Lower leg skin (tissue), 4 donors: ENCODE measurements around the gene LRP1B. TPM values are rescaled to one million over a fixed set of nuclear protein-coding genes. Genes with fewer than 3 reads are reported as not detected.

Experiments
- DNase-seq, 2 donors: peaks; one replicate each; pipeline ENCODE4 v3.0.0-alpha.2; 2019; ENCODE audit warnings: low spot score in 2 of 2
- H3K4me3 ChIP-seq: fragments of 200-600 bp; sonication (generic); 2 replicates; pipeline ENCODE4 v1.5.1; 2017; ENCODE audit warnings: mild to moderate bottlenecking, low read depth; ENCODE audit not compliant: poor library complexity, severe bottlenecking
- POLR2A ChIP-seq, 2 donors: fragments of 450-650 bp; IDR thresholded peaks; one replicate each; pipeline ENCODE4 v1.6.1; 2016 to 2017; ENCODE audit warnings: antibody characterized with exemption in 2 of 2, mild to moderate bottlenecking in 1 of 2, moderate library complexity in 1 of 2
- WGBS, 2 donors: methylation state at CpG; one replicate each; pipeline ENCODE4 v1.1.5; 2018; 5-methylcytosine and 5-hydroxymethylcytosine counted together
- intact Hi-C: fragments of 100-400 bp; cut with DNase I; formaldehyde crosslinking; loops from one replicate; pipeline ENCODE4 v1.15.0; 2023; ENCODE audit warnings: low total_unique reads
- total RNA-seq, 4 donors: library from RNA; depleted of rRNA; stranded (reverse); fragments of >200 nt; gene quantifications; one replicate each; pipeline ENCODE4 v1.1.0, GENCODE V29; 2016
- TF ChIP-seq, protein P1 (sequence below), 3 donors: fragments of 450-650 bp; IDR thresholded peaks; one replicate each; pipeline ENCODE4 v1.5.1; 2016; ENCODE audit warnings: antibody characterized with exemption in 3 of 3, mild to moderate bottlenecking in 3 of 3, moderate library complexity in 2 of 3

Gene LRP1B
- total RNA-seq, 4 donors from 2014 or later = 0.80 to 1.6 (median 1.0) TPM

DNA sequence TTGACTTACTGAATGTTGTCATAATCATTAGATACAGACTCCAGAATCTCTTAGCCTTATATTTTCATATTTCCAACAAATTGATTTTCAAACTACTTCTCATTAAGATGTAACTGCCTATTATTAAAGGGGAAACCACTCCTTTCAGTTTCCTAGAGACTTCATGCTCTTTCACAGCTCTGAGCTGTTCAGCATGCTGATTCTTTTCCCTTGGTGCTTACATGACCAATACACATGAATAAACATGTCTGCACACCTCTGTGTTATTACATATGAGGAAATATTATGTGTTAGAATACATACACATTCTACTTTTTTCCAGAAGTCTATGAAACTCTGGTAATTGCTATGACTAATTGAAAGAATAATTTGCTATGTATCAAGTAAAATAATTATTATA is 200.0 kb downstream of the LRP1B start:
- no peak for TF ChIP-seq POLR2A (IDR thresholded peaks at IDR 0.05)
- TF ChIP-seq, protein P1, sequence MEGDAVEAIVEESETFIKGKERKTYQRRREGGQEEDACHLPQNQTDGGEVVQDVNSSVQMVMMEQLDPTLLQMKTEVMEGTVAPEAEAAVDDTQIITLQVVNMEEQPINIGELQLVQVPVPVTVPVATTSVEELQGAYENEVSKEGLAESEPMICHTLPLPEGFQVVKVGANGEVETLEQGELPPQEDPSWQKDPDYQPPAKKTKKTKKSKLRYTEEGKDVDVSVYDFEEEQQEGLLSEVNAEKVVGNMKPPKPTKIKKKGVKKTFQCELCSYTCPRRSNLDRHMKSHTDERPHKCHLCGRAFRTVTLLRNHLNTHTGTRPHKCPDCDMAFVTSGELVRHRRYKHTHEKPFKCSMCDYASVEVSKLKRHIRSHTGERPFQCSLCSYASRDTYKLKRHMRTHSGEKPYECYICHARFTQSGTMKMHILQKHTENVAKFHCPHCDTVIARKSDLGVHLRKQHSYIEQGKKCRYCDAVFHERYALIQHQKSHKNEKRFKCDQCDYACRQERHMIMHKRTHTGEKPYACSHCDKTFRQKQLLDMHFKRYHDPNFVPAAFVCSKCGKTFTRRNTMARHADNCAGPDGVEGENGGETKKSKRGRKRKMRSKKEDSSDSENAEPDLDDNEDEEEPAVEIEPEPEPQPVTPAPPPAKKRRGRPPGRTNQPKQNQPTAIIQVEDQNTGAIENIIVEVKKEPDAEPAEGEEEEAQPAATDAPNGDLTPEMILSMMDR (IDR thresholded peaks at IDR 0.05) = no peak
- intact Hi-C loops = no loop called here
- DNase-seq = no peak
- no peak overlapping the region for H3K4me3 ChIP-seq

DNA sequence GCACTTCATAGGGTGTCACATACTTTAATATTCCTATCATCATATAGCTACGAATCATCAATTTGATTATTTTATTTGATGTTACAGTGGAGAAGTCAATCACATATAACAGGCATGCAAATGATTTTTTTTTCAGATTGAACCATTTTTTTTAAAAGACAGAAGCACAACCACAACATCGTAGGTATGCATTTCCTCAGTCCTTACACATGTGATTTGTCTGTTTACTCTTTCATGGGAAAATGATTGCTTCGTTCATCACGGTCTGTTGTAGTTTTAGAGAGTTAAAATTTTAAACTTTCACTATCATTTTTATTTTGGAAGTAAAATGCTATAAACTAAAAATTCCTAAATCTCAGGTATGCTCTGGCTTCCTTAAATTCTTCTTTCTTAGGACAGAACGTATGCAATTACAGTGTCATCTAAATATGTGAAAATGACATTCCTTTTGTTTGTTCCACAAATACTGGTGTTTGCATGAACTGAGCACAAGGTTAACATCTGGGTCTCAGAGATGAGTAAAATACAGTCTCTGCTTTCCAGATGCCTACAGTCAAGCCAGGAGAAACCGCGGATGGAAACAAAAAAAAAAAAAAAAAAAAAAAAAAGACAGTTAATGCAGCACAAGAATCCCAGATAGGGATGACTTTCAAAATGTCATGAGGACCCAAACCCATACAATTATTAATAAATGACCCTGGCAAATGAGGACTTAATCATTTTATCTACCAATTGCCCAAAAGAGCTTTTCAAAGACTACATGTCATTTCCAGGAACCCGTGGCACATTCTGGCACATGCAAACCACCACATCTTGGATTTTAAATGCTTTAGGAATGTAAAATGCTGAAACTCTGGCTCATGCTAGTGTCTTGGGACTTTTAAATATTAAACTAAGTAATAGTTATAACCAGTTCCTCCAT is 201.2 kb downstream of the LRP1B start:
- DNase-seq = no peak
- intact Hi-C loops = no loop called here
- TF ChIP-seq, protein P1 (IDR thresholded peaks at IDR 0.05) = no peak
- TF ChIP-seq POLR2A (IDR thresholded peaks at IDR 0.05) = no peak
- 55% methylated on average over 8 of the region's 8 CpGs for WGBS, 2 donors
- H3K4me3 ChIP-seq = no peak overlapping the region

DNA sequence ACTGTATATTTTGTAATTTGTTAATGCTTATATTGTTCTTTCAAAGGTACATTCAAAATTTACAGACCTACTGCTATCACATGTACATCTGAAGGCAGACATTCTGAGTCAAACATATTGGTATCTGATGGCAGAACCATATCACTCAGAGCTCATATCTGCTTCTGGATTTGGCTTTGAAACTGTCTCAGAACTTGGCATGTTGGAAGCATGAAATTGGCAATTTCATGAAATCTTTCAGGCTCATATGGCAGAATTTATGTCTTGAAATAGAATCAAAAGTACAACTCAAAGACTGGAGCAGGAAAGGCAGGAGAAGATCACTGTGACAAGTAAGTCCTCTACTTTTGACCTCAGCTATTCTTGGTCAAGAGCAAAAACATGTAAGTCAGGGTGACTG is 202.3 kb downstream of the LRP1B start:
- no peak for TF ChIP-seq POLR2A (IDR thresholded peaks at IDR 0.05)
- TF ChIP-seq, protein P1 (IDR thresholded peaks at IDR 0.05) = no peak
- intact Hi-C loops = no loop called here
- DNase-seq = no peak
- H3K4me3 ChIP-seq = no peak overlapping the region

DNA sequence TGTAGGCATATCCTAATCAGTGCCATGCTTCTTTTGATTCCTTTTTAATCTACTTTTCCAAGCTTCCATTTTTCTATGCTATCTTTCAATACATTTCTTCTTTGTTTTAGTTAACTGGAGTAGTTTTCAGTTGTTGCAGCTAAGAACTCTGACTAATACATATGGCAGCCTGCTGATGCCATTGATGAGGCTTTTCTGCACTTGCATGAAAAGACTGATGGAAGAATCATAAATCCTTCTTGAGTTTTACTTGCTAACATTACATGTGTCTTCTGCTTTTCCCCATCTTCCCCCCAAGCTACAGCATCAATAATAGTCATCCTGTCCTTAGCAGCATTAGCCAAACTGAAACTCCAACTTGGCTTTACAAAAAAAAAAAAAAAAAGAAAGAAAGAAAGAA is 203.3 kb downstream of the LRP1B start:
- H3K4me3 ChIP-seq = no peak overlapping the region
- intact Hi-C loops = no loop called here
- no peak for TF ChIP-seq POLR2A (IDR thresholded peaks at IDR 0.05)
- TF ChIP-seq, protein P1 (IDR thresholded peaks at IDR 0.05) = no peak
- no peak for DNase-seq

DNA sequence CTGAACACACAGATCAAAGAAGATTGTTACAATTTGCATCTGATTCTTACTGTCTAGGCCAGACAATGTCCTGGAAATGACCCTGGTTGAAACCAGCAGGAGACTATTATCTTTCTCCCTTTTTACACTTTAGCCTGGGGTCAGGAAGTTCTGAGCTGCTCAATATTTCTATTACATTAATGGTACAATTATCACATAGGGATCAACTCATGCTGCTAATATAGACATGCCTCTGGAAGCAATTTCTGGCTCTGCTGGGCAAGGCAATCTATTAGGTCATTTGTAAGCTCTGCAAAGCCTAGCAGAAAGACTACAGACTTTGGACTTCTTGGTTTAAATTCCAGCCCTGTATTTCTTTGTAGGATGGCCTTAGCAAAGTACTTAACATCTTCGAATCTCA is 205.3 kb downstream of the LRP1B start:
- DNase-seq = no peak
- WGBS, 2 donors = 46 to 65% methylated on average over 1 of the region's 1 CpG
- intact Hi-C loops = no loop called here
- no peak overlapping the region for H3K4me3 ChIP-seq
- TF ChIP-seq, protein P1 (IDR thresholded peaks at IDR 0.05) = no peak
- TF ChIP-seq POLR2A (IDR thresholded peaks at IDR 0.05) = no peak

DNA sequence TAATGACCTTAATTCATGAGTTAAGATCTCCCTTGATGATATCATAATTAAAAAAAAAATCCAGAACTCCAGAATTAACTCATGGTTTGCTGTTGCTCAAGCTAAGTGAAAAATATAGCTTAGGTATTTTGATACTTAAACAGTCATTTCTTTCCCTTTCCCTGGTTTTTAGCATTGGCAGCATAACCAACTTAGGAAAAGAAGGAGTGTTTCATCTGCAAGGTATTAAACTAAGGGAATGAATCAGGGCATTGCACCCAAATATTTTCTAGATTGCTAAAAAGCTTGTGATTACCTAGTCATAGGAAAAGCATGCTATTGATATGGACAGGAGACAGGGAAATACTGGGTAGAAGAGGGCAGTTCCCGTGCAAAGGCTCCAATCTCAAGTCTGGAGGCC is 207.2 kb downstream of the LRP1B start:
- 88% methylated on average over 1 of the region's 1 CpG for WGBS, 2 donors
- intact Hi-C loops = no loop called here
- TF ChIP-seq, protein P1 (IDR thresholded peaks at IDR 0.05) = no peak
- no peak for TF ChIP-seq POLR2A (IDR thresholded peaks at IDR 0.05)
- H3K4me3 ChIP-seq = no peak overlapping the region
- no peak for DNase-seq
